CD4-positive, alpha-beta T cell treated with Interleukin-17A for 4 hours (primary cell): Measurements from ENCODE around the gene TAF5L.
A peak's percentile ranks its signal among the peaks of the same experiment; 100 is the strongest.

Experiments used
- DNase-seq: peaks from one replicate; pipeline ENCODE4 v3.0.0-alpha.2; 2020; ENCODE audit warnings: mixed read lengths

Gene TAF5L

GRCh38 chr1:229625915-229626831, at the start of gene TAF5L, which contains the start of gene URB2:
TAF5L (minus strand) TSS chr1:229626122; CDS start chr1:229614482, 11,640 bp downstream.
URB2 (plus strand) TSS chr1:229626247; CDS start chr1:229627634, 1,387 bp downstream.
- peak; percentile 85 for DNase-seq

GRCh38 chr1:229675396-229675795, 49.5 kb upstream of the TAF5L start:
- no peak for DNase-seq

- peak; percentile 33 for DNase-seq
These were observed 48.1 kb upstream of the TAF5L start for GRCh38 chr1:229674042-229674441.

- no peak for DNase-seq
These were observed 46.3 kb upstream of the TAF5L start for GRCh38 chr1:229672246-229672645.

- no peak for DNase-seq
These were observed 45.4 kb upstream of the TAF5L start for GRCh38 chr1:229671310-229671709.

- DNase-seq, result no peak
These were observed 43.4 kb upstream of the TAF5L start for GRCh38 chr1:229669333-229669732.

- DNase-seq, result no peak
These were observed 40.7 kb upstream of the TAF5L start for GRCh38 chr1:229666585-229666984.

GRCh38 chr1:229665912-229666558, 40.1 kb upstream of the TAF5L start:
- DNase-seq, result no peak

- DNase-seq, result peak; percentile 90
These were observed 38.3 kb upstream of the TAF5L start for GRCh38 chr1:229664133-229664689.

GRCh38 chr1:229661897-229662296, 36.0 kb upstream of the TAF5L start:
- no peak for DNase-seq

- DNase-seq, result peak; percentile 80
These were observed 35.3 kb upstream of the TAF5L start for GRCh38 chr1:229661022-229661877.

GRCh38 chr1:229657993-229658755, 32.3 kb upstream of the TAF5L start:
- no peak for DNase-seq

GRCh38 chr1:229655781-229656180, 29.9 kb upstream of the TAF5L start:
- DNase-seq, result no peak

- no peak for DNase-seq
These were observed 27.5 kb upstream of the TAF5L start for GRCh38 chr1:229653420-229653819.

GRCh38 chr1:229651546-229651945, 25.6 kb upstream of the TAF5L start:
- DNase-seq, result no peak

- DNase-seq, result no peak
These were observed 24.1 kb upstream of the TAF5L start for GRCh38 chr1:229650045-229650444.

- DNase-seq, result no peak
These were observed 22.5 kb upstream of the TAF5L start for GRCh38 chr1:229648406-229648805.

- no peak for DNase-seq
These were observed 19.5 kb upstream of the TAF5L start for GRCh38 chr1:229645324-229645993.

GRCh38 chr1:229643996-229644745, 18.2 kb upstream of the TAF5L start:
- DNase-seq, result no peak

- DNase-seq, result no peak
These were observed 17.0 kb upstream of the TAF5L start for GRCh38 chr1:229642970-229643369.

- DNase-seq, result no peak
These were observed 16.5 kb upstream of the TAF5L start for GRCh38 chr1:229642376-229642775.
